ENCODE results near the gene SGPP1. TPM values are rescaled to one million over a fixed set of nuclear protein-coding genes. Genes with fewer than 3 reads are reported as not detected.
"Not testable (repeated sequence)": the region's sequence is repeated elsewhere in the genome, so short reads cannot be mapped to it uniquely, and the experiment has no call there.

Gene SGPP1
- total and polyA plus RNA-seq, 7 experiments from 2014 or later, result 11.5 to 17.7 (median 15.5) TPM

GRCh38 chr14:63636094-63636635, 91.7 kb downstream of the SGPP1 start:
- H3K4me1 ChIP-seq (ENCODE audit: control insufficient read depth in 2 of 2, insufficient read depth in 2 of 2, low read length in 2 of 2), result peaks cover 11 to 24% of the 10 kb centered on the region in 2 donors
- not testable (repeated sequence) for ATAC-seq

More at GRCh38 chr14:63636094-63636635, 91.7 kb downstream of the SGPP1 start:
- ChIA-PET POLR2A (interaction anchor here (0.8 to 1.0 kb wide), 2 partner anchors 14 to 128 kb away, joined by 3 read pairs; no protein-coding TSS in a partner anchor), CTCF (interaction anchor here (1.4 to 4.0 kb wide), 2 partner anchors 134 to 136 kb away, joined by 4 to 40 read pairs; no protein-coding TSS in a partner anchor)
- H3K36me3 ChIP-seq (ENCODE audit: control insufficient read depth in 2 of 3, insufficient read depth in 3 of 3, low read length in 3 of 3); DNase-seq; H3K27me3 ChIP-seq (ENCODE audit: control insufficient read depth in 2 of 2, insufficient read depth in 2 of 2, low read length in 2 of 2); H3K27ac ChIP-seq (ENCODE audit: low read depth, low read length); H3K4me3 ChIP-seq (ENCODE audit: low read length); H3K27me3 Mint-ChIP-seq; H3K9me3 ChIP-seq (ENCODE audit: control insufficient read depth in 2 of 3, low read length in 3 of 3): not testable (repeated sequence)
- intact Hi-C loops (cut with micrococcal nuclease), result loop anchor here in 1 of 2 donors (10.0 kb wide), 1 partner anchor 659 kb away; the partner anchor contains the start of gene ESR2
- H3K9me3 Mint-ChIP-seq, result peaks cover 8 to 22% (median 15%) of the 10 kb centered on the region in 11 donors
- peak overlapping the region in 5 of 10 donors; percentile 3 to 57 (median 54) for H3K4me3 Mint-ChIP-seq
- H3K4me1 Mint-ChIP-seq, result peaks cover 37 to 82% (median 73%) of the 10 kb centered on the region in 7 donors
- H3K27ac Mint-ChIP-seq, result peak overlapping the region in 3 of 9 donors; percentile 8 to 70 (median 28)
- H3K36me3 Mint-ChIP-seq, result peaks cover 12 to 51% (median 31%) of the 10 kb centered on the region in 5 donors

Other genes with a start within 250 kb of the SGPP1 start
- 10 to 100 TPM; 36.9 to 47.8 (median 37.7) TPM for gene PPP2R5E, start 184.7 kb downstream of the SGPP1 start, total RNA-seq
- gene PPP2R5E, start 184.7 kb downstream of the SGPP1 start, polyA plus RNA-seq, result 10 to 100 TPM; 29.2 to 36.4 TPM
- gene WDR89, start 86.2 kb downstream of the SGPP1 start, total RNA-seq, result 10 to 100 TPM; 12.6 to 44.1 (median 24.0) TPM
- 10 to 100 TPM; 18.6 to 32.7 TPM for gene WDR89, start 86.2 kb downstream of the SGPP1 start, polyA plus RNA-seq
- 100 to 1,000 TPM in 4 of 5 experiments, 10 to 100 TPM in 1; 77.7 to 170 (median 149) TPM for gene SYNE2, start 124.9 kb upstream of the SGPP1 start, total RNA-seq
- gene SYNE2, start 124.9 kb upstream of the SGPP1 start, polyA plus RNA-seq, result 10 to 100 TPM; 22.4 to 29.2 TPM

Data from naive thymus-derived CD4-positive, alpha-beta T cell (primary cell).